GM12878 (cell line): ENCODE data around the gene SNRNP25. TPM values are rescaled to one million over a fixed set of nuclear protein-coding genes. Genes with fewer than 3 reads are reported as not detected.

Experiments used
- BHLHE40 ChIP-seq, 2 experiments: fragments of 450-650 bp in 1 of 2; IDR thresholded peaks; 2 replicates each; pipeline ENCODE4 v1.6.1; 2011 to 2017; ENCODE audit warnings: low read depth in 2 of 2, borderline replicate concordance in 1 of 2, improper control_type of control experiment in 1 of 2, low read length in 1 of 2, mild to moderate bottlenecking in 1 of 2
- CUX1 ChIP-seq: IDR thresholded peaks from 2 replicates; pipeline ENCODE4 v1.6.1; 2012; ENCODE audit warnings: improper control_type of control experiment, low read depth, low read length; ENCODE audit not compliant: insufficient replicate concordance
- EGR1 ChIP-seq, 2 experiments: IDR thresholded peaks; 1 replicate in 1 of 2; 2 replicates in 1 of 2; pipeline ENCODE4 v1.6.1; 2011 to 2012; ENCODE audit warnings: low read depth in 2 of 2, low read length in 2 of 2, borderline replicate concordance in 1 of 2, mild to moderate bottlenecking in 1 of 2, moderate library complexity in 1 of 2
- HSF1 ChIP-seq: fragments of 150-350 bp; IDR thresholded peaks from 2 replicates; pipeline ENCODE4 v1.6.1; 2014; ENCODE audit warnings: mild to moderate bottlenecking, low read depth, low read length
- IRF4 ChIP-seq: IDR thresholded peaks from 2 replicates; pipeline ENCODE4 v1.6.1; 2011; ENCODE audit warnings: low read depth, low read length
- RAD21 ChIP-seq: IDR thresholded peaks from 2 replicates; pipeline ENCODE4 v1.6.1; 2011; ENCODE audit warnings: mild to moderate bottlenecking, low read depth, low read length, moderate library complexity; ENCODE audit not compliant: insufficient read depth
- SMAD5 ChIP-seq: IDR thresholded peaks from 2 replicates; pipeline ENCODE4 v1.6.1; 2016; ENCODE audit warnings: antibody characterized with exemption, low read depth
- USF2 ChIP-seq: IDR thresholded peaks from 2 replicates; pipeline ENCODE4 v1.6.1; 2011; ENCODE audit warnings: low read depth, low read length, improper control_type of control experiment, borderline replicate concordance
- ZBTB11 ChIP-seq: fragments of 450-650 bp; formaldehyde crosslinking; IDR thresholded peaks from 2 replicates; pipeline ENCODE4 v1.5.0; 2022; ENCODE audit warnings: mild to moderate bottlenecking, missing genetic modification characterization
- ZBTB4 ChIP-seq: fragments of 450-650 bp; formaldehyde crosslinking; IDR thresholded peaks from 2 replicates; pipeline ENCODE4 v1.4.0; 2022; ENCODE audit warnings: mild to moderate bottlenecking, moderate library complexity
- ZNF274 ChIP-seq: IDR thresholded peaks from one replicate; pipeline ENCODE4 v1.8.0; 2011; ENCODE audit not compliant: insufficient read length, insufficient read depth
- ZNF622 ChIP-seq: fragments of 450-650 bp; IDR thresholded peaks from 2 replicates; pipeline ENCODE4 v1.6.1; 2017; ENCODE audit warnings: mild to moderate bottlenecking, inconsistent platforms
- ZZZ3 ChIP-seq: IDR thresholded peaks from 2 replicates; pipeline ENCODE4 v1.6.1; 2011; ENCODE audit warnings: low read depth; ENCODE audit not compliant: control insufficient read depth, insufficient read length
- polyA plus RNA-seq, 11 experiments: library from polyadenylated mRNA; depleted of rRNA in 4 of 11; unstranded in 6 of 11; stranded (reverse) in 5 of 11; fragments of >200 nt; fragmentation: Nextera tagmentation in 4 of 11; fragmentation: Illumina TruSeq in 1 of 11; extraction: Ambion mirVana in 4 of 11; extraction: Trizol in 1 of 11; gene quantifications; 1 replicate in 1 of 11; 2 replicates in 10 of 11; pipeline versions ENCODE4 v1.2.1 to v1.2.3, GENCODE V29; 2011 to 2016; ENCODE audit warnings: inconsistent platforms in 2 of 11, missing spikeins in 2 of 11, low read depth in 1 of 11
- total RNA-seq, 4 experiments: library from RNA; depleted of rRNA in 3 of 4; stranded (reverse); fragments of >200 nt in 3 of 4; fragmentation: Illumina TruSeq in 1 of 4; extraction: Trizol in 1 of 4; gene quantifications; 2 replicates each; pipeline versions ENCODE4 v1.2.1 to v1.2.3, GENCODE V29; 2013 to 2021

The SNRNP25 gene
- total and polyA plus RNA-seq, 10 of the 15 experiments (the other 5 are each of a cell fraction or from before 2014, with no cell fraction given), result 40.9 to 138 (median 67.2) TPM

GRCh38 chr16:53346-54236 lies at the start of gene SNRNP25, which contains the start of gene POLR3K (continued):
- no peak for TF ChIP-seq ZBTB11 (CRISPR knock-in tag)
- TF ChIP-seq CUX1, result no peak
- no peak for TF ChIP-seq RAD21
- no peak for TF ChIP-seq ZNF274
- no peak for TF ChIP-seq ZBTB4 (CRISPR knock-in tag)
- TF ChIP-seq IRF4, result no peak
- TF ChIP-seq ZNF622, result no peak
- TF ChIP-seq BHLHE40 (IDR thresholded peaks at IDR 0.05; ENCODE audit: borderline replicate concordance in 1 of 2, low read depth in 2 of 2, low read length in 1 of 2), result peak in 1 of 2 experiments; percentile 78; a peak in 2 of 4 replicates
- no peak for TF ChIP-seq HSF1
- no peak for TF ChIP-seq USF2
- TF ChIP-seq ZZZ3, result no peak
- peak; percentile 64 for TF ChIP-seq SMAD5
- TF ChIP-seq EGR1 (IDR thresholded peaks at IDR 0.05; ENCODE audit: borderline replicate concordance in 1 of 2, low read depth in 2 of 2, low read length in 2 of 2), result no peak
